Caco-2 (cell line): ENCODE results near the gene TSPAN4. TPM values are rescaled to one million over a fixed set of nuclear protein-coding genes. Genes with fewer than 3 reads are reported as not detected.

Experiments used
- BruUV-seq: library from RNA; stranded (reverse); fragments of 400-500 nt; replicated peaks from 2 replicates; lab custom pipeline; 2021; lab: Mats Ljungman, UMichigan
- CTCF ChIA-PET: fragments of 300-600 bp; sonication (Branson Sonifier 250); formaldehyde crosslinking; loops from one replicate; lab custom pipeline; 2022; ENCODE audit warnings: antibody characterized with exemption; lab: Charles Lee
- POLR2A ChIA-PET: fragments of 300-600 bp; sonication (Branson Sonifier 250); formaldehyde crosslinking; loops from one replicate; lab custom pipeline; 2022; ENCODE audit warnings: antibody characterized with exemption; lab: Charles Lee
- DNase-seq, 2 experiments: peaks; one replicate each; pipeline versions ENCODE4 v3.0.0 to v3.0.0-alpha.2; 2020 to 2022
- H3K27me3 ChIP-seq: replicated peaks from 2 replicates; pipeline ENCODE4 v1.6.0; 2011; ENCODE audit warnings: low read length; ENCODE audit not compliant: control insufficient read depth, insufficient read depth
- H3K36me3 ChIP-seq: 2 replicates; pipeline ENCODE4 v1.5.1; 2011; ENCODE audit warnings: low read length; ENCODE audit not compliant: control insufficient read depth, insufficient read depth
- H3K4me1 ChIP-seq: fragments of 250-450 bp; sonication (Bioruptor Pico); 2 replicates; pipeline ENCODE4 v1.5.1; 2020; ENCODE audit warnings: mild to moderate bottlenecking
- H3K4me3 ChIP-seq: 2 replicates; pipeline ENCODE4 v1.5.1; 2011; ENCODE audit warnings: low read depth, mild to moderate bottlenecking, control low read depth, low read length
- H3K9me3 ChIP-seq: fragments of 250-450 bp; sonication (Bioruptor Pico); 2 replicates; pipeline ENCODE4 v1.5.1; 2020; ENCODE audit warnings: mild to moderate bottlenecking, moderate library complexity
- H3K27ac Mint-ChIP-seq: one replicate; pipeline ENCODE4 v1.8.0; 2022; ENCODE audit warnings: mixed read lengths; ENCODE audit not compliant: unreplicated experiment
- H3K27me3 Mint-ChIP-seq: one replicate; pipeline ENCODE4 v1.8.0; 2022; ENCODE audit warnings: mixed read lengths; ENCODE audit not compliant: insufficient read depth, unreplicated experiment
- H3K36me3 Mint-ChIP-seq: one replicate; pipeline ENCODE4 v1.8.0; 2022; ENCODE audit warnings: mild to moderate bottlenecking, mixed read lengths; ENCODE audit not compliant: insufficient read depth, unreplicated experiment
- H3K4me1 Mint-ChIP-seq: one replicate; pipeline ENCODE4 v1.8.0; 2022; ENCODE audit warnings: low read depth, mixed read lengths; ENCODE audit not compliant: unreplicated experiment
- H3K4me3 Mint-ChIP-seq: one replicate; pipeline ENCODE4 v1.8.0; 2022; ENCODE audit warnings: mild to moderate bottlenecking, moderate library complexity, mixed read lengths; ENCODE audit not compliant: unreplicated experiment
- H3K9me3 Mint-ChIP-seq: one replicate; pipeline ENCODE4 v1.8.0; 2022; ENCODE audit warnings: mixed read lengths; ENCODE audit not compliant: unreplicated experiment
- CTCF ChIP-seq, 2 experiments: fragments of 200-600 bp in 1 of 2; IDR thresholded peaks; 1 replicate in 1 of 2; 2 replicates in 1 of 2; pipeline versions ENCODE4 v1.5.1 to v1.8.0; 2011 to 2022; ENCODE audit warnings: antibody characterized with exemption in 1 of 2, control low read depth in 1 of 2, inconsistent platforms in 1 of 2, low read depth in 1 of 2, low read length in 1 of 2, mild to moderate bottlenecking in 1 of 2, moderate library complexity in 1 of 2; ENCODE audit not compliant: insufficient read depth in 1 of 2, severe bottlenecking in 1 of 2, unreplicated experiment in 1 of 2
- intact Hi-C: fragments of 100-400 bp; cut with micrococcal nuclease; formaldehyde crosslinking; loops from one replicate; pipeline ENCODE4 v1.10.0; 2022; ENCODE audit not compliant: unreplicated experiment
- total RNA-seq: library from RNA; stranded (reverse); gene quantifications from 2 replicates; pipeline ENCODE4 v1.2.3, GENCODE V29; 2022

Gene TSPAN4
- total RNA-seq, 1 experiment from 2014 or later: 95.9 TPM

GRCh38 chr11:899724-900123 lies 57.1 kb downstream of the TSPAN4 start:
- intact Hi-C loops: loop anchor here (5.0 kb wide), 1 partner anchor 148 kb away; no protein-coding TSS in a partner anchor
- H3K36me3 ChIP-seq: peaks cover 9% of the 10 kb centered on the region
- no peaks in the 10 kb centered on the region for H3K4me1 ChIP-seq
- no peak for TF ChIP-seq CTCF (IDR thresholded peaks at IDR 0.05; ENCODE audit: insufficient read depth in 1 of 2, low read depth in 1 of 2, low read length in 1 of 2, severe bottlenecking in 1 of 2, unreplicated experiment in 1 of 2)
- ChIA-PET POLR2A (no interaction called here), CTCF (no interaction called here)
- H3K27me3 ChIP-seq: no peaks in the 10 kb centered on the region
- H3K36me3 Mint-ChIP-seq: peaks cover 50% of the 10 kb centered on the region
- no peaks in the 10 kb centered on the region for H3K27me3 Mint-ChIP-seq
- H3K9me3 ChIP-seq: no peaks in the 10 kb centered on the region
- BruUV-seq: no TSS peak
- H3K9me3 Mint-ChIP-seq: no peaks in the 10 kb centered on the region
- no peak overlapping the region for H3K4me3 Mint-ChIP-seq
- no peak for DNase-seq
- no peaks in the 10 kb centered on the region for H3K4me1 Mint-ChIP-seq
- no peak overlapping the region for H3K4me3 ChIP-seq
- H3K27ac Mint-ChIP-seq: no peak overlapping the region

GRCh38 chr11:900545-900944 lies 57.9 kb downstream of the TSPAN4 start:
- DNase-seq: no peak
- ChIA-PET CTCF (no interaction called here), POLR2A (no interaction called here)
- no peaks in the 10 kb centered on the region for H3K9me3 Mint-ChIP-seq
- no peak overlapping the region for H3K27ac Mint-ChIP-seq
- peaks cover 55% of the 10 kb centered on the region for H3K36me3 Mint-ChIP-seq
- no TSS peak for BruUV-seq
- H3K36me3 ChIP-seq: peaks cover 9% of the 10 kb centered on the region
- intact Hi-C loops: no loop called here
- H3K9me3 ChIP-seq: no peaks in the 10 kb centered on the region
- no peaks in the 10 kb centered on the region for H3K4me1 ChIP-seq
- H3K27me3 ChIP-seq: no peaks in the 10 kb centered on the region
- no peak for TF ChIP-seq CTCF (IDR thresholded peaks at IDR 0.05; ENCODE audit: insufficient read depth in 1 of 2, low read depth in 1 of 2, low read length in 1 of 2, severe bottlenecking in 1 of 2, unreplicated experiment in 1 of 2)
- H3K4me3 Mint-ChIP-seq: no peak overlapping the region
- H3K4me3 ChIP-seq: no peak overlapping the region
- H3K4me1 Mint-ChIP-seq: no peaks in the 10 kb centered on the region
- no peaks in the 10 kb centered on the region for H3K27me3 Mint-ChIP-seq

- BruUV-seq: no TSS peak
- Histone ChIP-seq H3K4me3 (no peak overlapping the region), H3K27me3 (no peaks in the 10 kb centered on the region), H3K4me1 (no peaks in the 10 kb centered on the region), H3K36me3 (peaks cover 9% of the 10 kb centered on the region), H3K9me3 (no peaks in the 10 kb centered on the region)
- no peak for TF ChIP-seq CTCF (IDR thresholded peaks at IDR 0.05; ENCODE audit: insufficient read depth in 1 of 2, low read depth in 1 of 2, low read length in 1 of 2, severe bottlenecking in 1 of 2, unreplicated experiment in 1 of 2)
- H3K27me3 Mint-ChIP-seq: no peaks in the 10 kb centered on the region
- no peak for DNase-seq
- H3K9me3 Mint-ChIP-seq: no peaks in the 10 kb centered on the region
- intact Hi-C loops: no loop called here
- CTCF ChIA-PET: no interaction called here
- POLR2A ChIA-PET: no interaction called here
- no peaks in the 10 kb centered on the region for H3K4me1 Mint-ChIP-seq
- H3K4me3 Mint-ChIP-seq: no peak overlapping the region
- peaks cover 55% of the 10 kb centered on the region for H3K36me3 Mint-ChIP-seq
- no peak overlapping the region for H3K27ac Mint-ChIP-seq
These were observed 58.9 kb downstream of the TSPAN4 start for GRCh38 chr11:901452-902061.
